Gastrocnemius medialis (tissue), 4 donors: ENCODE data around the gene EML5. TPM values are rescaled to one million over a fixed set of nuclear protein-coding genes. Genes with fewer than 3 reads are reported as not detected.

ENCODE experiments used
- ATAC-seq, 2 donors: fragments of 150-250 bp; one replicate each; pipeline ENCODE4 v1.9.1; 2016
- DNase-seq, 2 donors: peaks; one replicate each; pipeline ENCODE4 v3.0.0-alpha.2; 2019
- H3K27ac ChIP-seq, 4 donors: fragments of 200-600 bp; sonication (generic); 1 replicate in 1 of 4; 2 replicates in 3 of 4; pipeline ENCODE4 v1.5.1; 2016 to 2018; ENCODE audit warnings: mild to moderate bottlenecking in 2 of 4, moderate library complexity in 1 of 4
- H3K27me3 ChIP-seq, 3 donors: fragments of 200-600 bp; sonication (generic) in 2 of 3; 1 replicate in 1 of 3; 2 replicates in 2 of 3; pipeline versions ENCODE4 v1.5.1 to v1.6.0; 2016 to 2019; ENCODE audit warnings: mild to moderate bottlenecking in 1 of 3, moderate library complexity in 1 of 3
- H3K36me3 ChIP-seq, 2 donors: fragments of 200-600 bp; sonication (generic) in 1 of 2; one replicate each; pipeline ENCODE4 v1.5.1; 2017 to 2018
- H3K4me1 ChIP-seq, 2 donors: fragments of 200-600 bp; sonication (generic) in 1 of 2; one replicate each; pipeline ENCODE4 v1.5.1; 2016 to 2017; ENCODE audit warnings: mild to moderate bottlenecking in 2 of 2
- H3K4me3 ChIP-seq, 4 donors: fragments of 200-600 bp; sonication (generic) in 3 of 4; 1 replicate in 1 of 4; 2 replicates in 3 of 4; pipeline ENCODE4 v1.5.1; 2016 to 2019; ENCODE audit warnings: mild to moderate bottlenecking in 2 of 4
- H3K9me3 ChIP-seq, 3 donors: fragments of 200-600 bp; sonication (generic) in 2 of 3; 1 replicate in 1 of 3; 2 replicates in 2 of 3; pipeline ENCODE4 v1.5.1; 2016 to 2019
- POLR2A ChIP-seq, 2 donors: fragments of 450-650 bp; IDR thresholded peaks; one replicate each; pipeline ENCODE4 v1.6.1; 2017; ENCODE audit warnings: antibody characterized with exemption in 2 of 2, mild to moderate bottlenecking in 2 of 2, moderate library complexity in 2 of 2
- in situ Hi-C, 4 donors: fragments of 200-750 bp; cut with MboI; loops; one replicate each; pipeline versions ENCODE4 v1.15.0 to v1.8.0; 2017; ENCODE audit warnings: low sequenced_read_pairs in 4 of 4
- intact Hi-C: fragments of 100-400 bp; cut with DNase I; formaldehyde crosslinking; loops from one replicate; pipeline ENCODE4 v1.15.1; 2023; ENCODE audit warnings: low total_unique reads
- total RNA-seq, 4 donors: library from RNA; depleted of rRNA; stranded (reverse); fragments of >200 nt; gene quantifications; one replicate each; pipeline versions ENCODE4 v1.1.0 to v1.2.3, GENCODE V29; 2016
- TF ChIP-seq, protein P1 (sequence below), 5 experiments: fragments of 450-650 bp in 3 of 5; fragments of 200-600 bp in 2 of 5; sonication (generic) in 2 of 5; IDR thresholded peaks in 4 of 5; conservative IDR thresholded peaks in 1 of 5; 1 replicate in 4 of 5; 2 replicates in 1 of 5; pipeline ENCODE4 v1.5.1; 2016 to 2019; ENCODE audit warnings: antibody characterized with exemption in 5 of 5, mild to moderate bottlenecking in 3 of 5, moderate library complexity in 3 of 5

EML5 gene
- total RNA-seq, 4 donors from 2014 or later: 0.07 TPM; not detected in 3

- H3K27me3 ChIP-seq: no peaks in the 10 kb centered on the region
- intact Hi-C loops: no loop called here
- no peaks in the 10 kb centered on the region for H3K36me3 ChIP-seq
- H3K27ac ChIP-seq: no peak overlapping the region
- no peak overlapping the region for H3K4me3 ChIP-seq
- in situ Hi-C loops: no loop called here
- TF ChIP-seq, protein P1, sequence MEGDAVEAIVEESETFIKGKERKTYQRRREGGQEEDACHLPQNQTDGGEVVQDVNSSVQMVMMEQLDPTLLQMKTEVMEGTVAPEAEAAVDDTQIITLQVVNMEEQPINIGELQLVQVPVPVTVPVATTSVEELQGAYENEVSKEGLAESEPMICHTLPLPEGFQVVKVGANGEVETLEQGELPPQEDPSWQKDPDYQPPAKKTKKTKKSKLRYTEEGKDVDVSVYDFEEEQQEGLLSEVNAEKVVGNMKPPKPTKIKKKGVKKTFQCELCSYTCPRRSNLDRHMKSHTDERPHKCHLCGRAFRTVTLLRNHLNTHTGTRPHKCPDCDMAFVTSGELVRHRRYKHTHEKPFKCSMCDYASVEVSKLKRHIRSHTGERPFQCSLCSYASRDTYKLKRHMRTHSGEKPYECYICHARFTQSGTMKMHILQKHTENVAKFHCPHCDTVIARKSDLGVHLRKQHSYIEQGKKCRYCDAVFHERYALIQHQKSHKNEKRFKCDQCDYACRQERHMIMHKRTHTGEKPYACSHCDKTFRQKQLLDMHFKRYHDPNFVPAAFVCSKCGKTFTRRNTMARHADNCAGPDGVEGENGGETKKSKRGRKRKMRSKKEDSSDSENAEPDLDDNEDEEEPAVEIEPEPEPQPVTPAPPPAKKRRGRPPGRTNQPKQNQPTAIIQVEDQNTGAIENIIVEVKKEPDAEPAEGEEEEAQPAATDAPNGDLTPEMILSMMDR (IDR thresholded peaks at IDR 0.05 in 4 of 5, conservative IDR thresholded peaks at IDR 0.05 in 1 of 5): no peak
- TF ChIP-seq POLR2A (IDR thresholded peaks at IDR 0.05): no peak
- DNase-seq: no peak
- no peaks in the 10 kb centered on the region for H3K4me1 ChIP-seq
- H3K9me3 ChIP-seq: no peaks in the 10 kb centered on the region
- no peak for ATAC-seq
Measured at GRCh38 chr14:88749139-88749538, 43.6 kb downstream of the EML5 start.

DNA sequence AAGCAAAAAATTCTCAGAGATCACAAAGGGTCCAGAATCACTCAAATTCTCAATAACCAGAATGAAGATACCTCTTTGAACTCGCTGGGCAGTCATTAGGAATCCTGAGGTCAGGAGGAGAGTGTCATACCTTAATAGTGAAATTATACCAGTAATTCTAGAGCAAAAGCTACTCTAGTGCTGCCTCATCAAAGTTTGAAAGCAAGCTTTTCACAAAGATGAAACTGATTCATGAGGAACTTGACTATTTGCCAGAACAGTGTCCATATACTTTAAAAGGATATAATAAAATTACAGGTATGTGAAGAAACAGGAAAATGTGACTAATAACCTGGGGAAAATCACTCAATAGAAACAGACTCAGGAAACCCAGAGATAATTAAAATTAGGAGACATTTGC is 44.5 kb downstream of the EML5 start:
- Histone ChIP-seq H3K27ac (no peak overlapping the region), H3K4me1 (no peaks in the 10 kb centered on the region), H3K36me3 (no peaks in the 10 kb centered on the region), H3K27me3 (no peaks in the 10 kb centered on the region), H3K4me3 (no peak overlapping the region), H3K9me3 (no peaks in the 10 kb centered on the region)
- TF ChIP-seq, protein P1 (IDR thresholded peaks at IDR 0.05 in 4 of 5, conservative IDR thresholded peaks at IDR 0.05 in 1 of 5): no peak
- TF ChIP-seq POLR2A (IDR thresholded peaks at IDR 0.05): no peak
- in situ Hi-C loops: no loop called here
- DNase-seq (no peak), ATAC-seq (no peak)
- intact Hi-C loops: no loop called here

GRCh38 chr14:88746052-88746451 is 46.7 kb downstream of the EML5 start:
- no peak for DNase-seq
- no peaks in the 10 kb centered on the region for H3K36me3 ChIP-seq
- H3K27ac ChIP-seq: no peak overlapping the region
- in situ Hi-C loops (no loop called here), intact Hi-C loops (no loop called here)
- H3K9me3 ChIP-seq: no peaks in the 10 kb centered on the region
- ATAC-seq: no peak
- no peaks in the 10 kb centered on the region for H3K27me3 ChIP-seq
- H3K4me3 ChIP-seq: no peak overlapping the region
- TF ChIP-seq, protein P1 (IDR thresholded peaks at IDR 0.05 in 4 of 5, conservative IDR thresholded peaks at IDR 0.05 in 1 of 5): no peak
- TF ChIP-seq POLR2A (IDR thresholded peaks at IDR 0.05): no peak
- H3K4me1 ChIP-seq: no peaks in the 10 kb centered on the region

DNA sequence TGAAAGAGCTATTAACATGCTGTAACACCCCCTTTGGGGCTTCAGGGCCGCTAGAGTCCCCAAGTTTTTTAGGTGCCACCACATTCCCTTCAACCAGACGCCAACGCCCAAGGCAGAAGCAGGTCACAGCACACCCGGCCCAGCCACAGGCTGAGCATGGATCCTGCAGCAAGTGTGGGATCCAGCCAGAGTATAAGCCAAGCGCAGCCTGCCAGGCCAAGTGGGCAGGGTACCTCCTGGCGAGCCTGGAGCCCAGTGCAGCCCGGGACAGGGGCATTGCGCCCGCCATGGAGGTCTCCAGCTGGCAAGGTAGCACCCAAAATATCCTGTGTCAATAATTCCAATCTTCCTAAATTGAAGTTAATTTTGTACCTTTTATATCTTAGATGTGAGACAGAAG is 55.5 kb downstream of the EML5 start:
- intact Hi-C loops: no loop called here
- Histone ChIP-seq H3K27me3 (no peaks in the 10 kb centered on the region), H3K9me3 (no peaks in the 10 kb centered on the region), H3K4me1 (no peaks in the 10 kb centered on the region), H3K4me3 (no peak overlapping the region), H3K36me3 (no peaks in the 10 kb centered on the region), H3K27ac (no peak overlapping the region)
- no peak for TF ChIP-seq POLR2A (IDR thresholded peaks at IDR 0.05)
- TF ChIP-seq, protein P1 (IDR thresholded peaks at IDR 0.05 in 4 of 5, conservative IDR thresholded peaks at IDR 0.05 in 1 of 5): no peak
- ATAC-seq (no peak), DNase-seq (no peak)
- in situ Hi-C loops: no loop called here

DNA sequence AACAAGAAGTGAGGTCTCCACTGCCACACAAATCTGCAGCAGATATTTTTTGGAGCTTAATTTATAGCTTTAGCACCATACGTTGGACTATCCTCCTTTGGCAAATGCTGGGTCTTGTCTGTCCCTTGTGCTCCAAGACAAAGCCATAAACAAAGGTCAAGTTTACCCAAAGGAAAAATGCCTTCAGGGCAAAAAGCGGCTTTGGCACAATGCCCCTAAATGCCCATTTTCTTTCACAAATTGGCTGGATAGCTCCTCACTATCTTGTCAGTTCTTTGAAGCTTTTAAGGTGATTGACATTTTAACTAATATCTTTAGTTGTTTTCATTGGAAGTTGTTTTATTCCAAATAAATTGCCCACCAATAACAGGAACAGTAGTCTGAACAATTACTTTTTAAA is 59.6 kb downstream of the EML5 start:
- no peak for ATAC-seq
- in situ Hi-C loops: no loop called here

More for the DNA sequence above, 59.6 kb downstream of the EML5 start:
- Histone ChIP-seq H3K36me3 (no peaks in the 10 kb centered on the region), H3K27ac (no peak overlapping the region), H3K4me3 (no peak overlapping the region), H3K4me1 (no peaks in the 10 kb centered on the region), H3K9me3 (no peaks in the 10 kb centered on the region), H3K27me3 (no peaks in the 10 kb centered on the region)
- no peak for DNase-seq
- TF ChIP-seq, protein P1 (IDR thresholded peaks at IDR 0.05 in 4 of 5, conservative IDR thresholded peaks at IDR 0.05 in 1 of 5): no peak
- no peak for TF ChIP-seq POLR2A (IDR thresholded peaks at IDR 0.05)
- intact Hi-C loops: no loop called here
